Spinal cord (tissue), 10 donors: ENCODE measurements around the gene TRAF3IP3. TPM values are rescaled to one million over a fixed set of nuclear protein-coding genes. Genes with fewer than 3 reads are reported as not detected.

ENCODE experiments used
- DNase-seq, 6 donors: peaks; one replicate each; pipeline versions ENCODE4 v3.0.0 to v3.0.0-alpha.2; 2013 to 2015; ENCODE audit warnings: low spot score in 6 of 6, low read depth in 4 of 6
- H3K27ac ChIP-seq: one replicate; pipeline ENCODE4 v1.5.1; 2013; ENCODE audit warnings: low read depth, low read length, control low read depth
- H3K27me3 ChIP-seq: one replicate; pipeline ENCODE4 v1.6.1; 2013; ENCODE audit warnings: low read length; ENCODE audit not compliant: control insufficient read depth, insufficient read depth
- H3K36me3 ChIP-seq: one replicate; pipeline ENCODE4 v1.6.1; 2013; ENCODE audit warnings: low read length; ENCODE audit not compliant: control insufficient read depth, insufficient read depth
- H3K4me1 ChIP-seq: one replicate; pipeline ENCODE4 v1.6.1; 2013; ENCODE audit warnings: low read length; ENCODE audit not compliant: control insufficient read depth, insufficient read depth
- H3K4me3 ChIP-seq: one replicate; pipeline ENCODE4 v1.5.1; 2013; ENCODE audit warnings: low read depth, low read length, control low read depth
- H3K9me3 ChIP-seq: one replicate; pipeline ENCODE4 v1.6.1; 2013; ENCODE audit warnings: low read length; ENCODE audit not compliant: control insufficient read depth, insufficient read depth
- WGBS: methylation state at CpG from one replicate; pipeline ENCODE4 v1.1.5; 2013; ENCODE audit warnings: missing lambda C conversion rate; ENCODE audit not compliant: insufficient coverage; 5-methylcytosine and 5-hydroxymethylcytosine counted together
- polyA plus RNA-seq, 2 donors: library from polyadenylated mRNA; unstranded; fragments of 120-200 nt; gene quantifications; one replicate each; pipeline ENCODE4 v1.2.1, GENCODE V29; 2013; ENCODE audit not compliant: insufficient read length in 2 of 2
- total RNA-seq, 2 donors: library from RNA; depleted of rRNA in 1 of 2; stranded (reverse); fragments of 120-200 nt in 1 of 2; fragments of >200 nt in 1 of 2; gene quantifications; one replicate each; pipeline versions ENCODE4 v1.2.3 to v1.2.4, GENCODE V29; 2013 to 2014
- donor health status: healthy.

TRAF3IP3 gene
- total and polyA plus RNA-seq, 4 donors = 0.95 to 2.8 (median 1.5) TPM

GRCh38 chr1:209720826-209721225, 35.0 kb upstream of the TRAF3IP3 start:
- H3K27me3 ChIP-seq = no peaks in the 10 kb centered on the region
- H3K36me3 ChIP-seq = no peaks in the 10 kb centered on the region
- DNase-seq = no peak
- 80% methylated on average over 1 of the region's 2 CpGs for WGBS
- H3K4me3 ChIP-seq = no peak overlapping the region
- no peak overlapping the region for H3K27ac ChIP-seq
- H3K9me3 ChIP-seq = no peaks in the 10 kb centered on the region
- no peaks in the 10 kb centered on the region for H3K4me1 ChIP-seq

DNA sequence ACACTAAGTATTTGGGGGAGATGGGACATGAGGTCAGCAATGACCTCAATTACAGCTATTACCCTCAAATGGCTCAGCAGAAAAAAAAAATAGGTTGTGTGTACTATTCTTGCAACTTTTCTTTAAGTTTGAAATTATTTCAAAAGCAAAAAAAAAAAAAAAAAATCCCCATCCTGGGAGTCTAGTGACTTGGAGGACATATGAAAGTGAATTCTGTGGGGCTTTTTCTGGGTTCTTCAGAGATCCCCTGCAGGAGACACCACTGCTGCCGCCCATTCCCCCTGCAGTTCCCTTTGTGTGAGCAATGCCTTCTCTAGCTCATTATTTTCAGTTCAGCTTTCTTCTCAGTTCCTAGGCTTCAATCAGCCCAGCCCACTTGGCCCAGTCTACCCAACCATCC, 34.5 kb upstream of the TRAF3IP3 start:
- Histone ChIP-seq H3K27ac (no peak overlapping the region), H3K27me3 (no peaks in the 10 kb centered on the region), H3K9me3 (no peaks in the 10 kb centered on the region), H3K36me3 (no peaks in the 10 kb centered on the region), H3K4me3 (no peak overlapping the region), H3K4me1 (no peaks in the 10 kb centered on the region)
- no peak for DNase-seq
- 100% methylated on average over 1 of the region's 1 CpG for WGBS

- DNase-seq = no peak
- no peaks in the 10 kb centered on the region for H3K36me3 ChIP-seq
- H3K9me3 ChIP-seq = no peaks in the 10 kb centered on the region
- H3K27me3 ChIP-seq = no peaks in the 10 kb centered on the region
- no peaks in the 10 kb centered on the region for H3K4me1 ChIP-seq
- no CpG with 5 or more reads among the region's 3 CpGs for WGBS
- no peak overlapping the region for H3K27ac ChIP-seq
- H3K4me3 ChIP-seq = no peak overlapping the region
Observed at GRCh38 chr1:209723265-209723664, 32.6 kb upstream of the TRAF3IP3 start.

DNA sequence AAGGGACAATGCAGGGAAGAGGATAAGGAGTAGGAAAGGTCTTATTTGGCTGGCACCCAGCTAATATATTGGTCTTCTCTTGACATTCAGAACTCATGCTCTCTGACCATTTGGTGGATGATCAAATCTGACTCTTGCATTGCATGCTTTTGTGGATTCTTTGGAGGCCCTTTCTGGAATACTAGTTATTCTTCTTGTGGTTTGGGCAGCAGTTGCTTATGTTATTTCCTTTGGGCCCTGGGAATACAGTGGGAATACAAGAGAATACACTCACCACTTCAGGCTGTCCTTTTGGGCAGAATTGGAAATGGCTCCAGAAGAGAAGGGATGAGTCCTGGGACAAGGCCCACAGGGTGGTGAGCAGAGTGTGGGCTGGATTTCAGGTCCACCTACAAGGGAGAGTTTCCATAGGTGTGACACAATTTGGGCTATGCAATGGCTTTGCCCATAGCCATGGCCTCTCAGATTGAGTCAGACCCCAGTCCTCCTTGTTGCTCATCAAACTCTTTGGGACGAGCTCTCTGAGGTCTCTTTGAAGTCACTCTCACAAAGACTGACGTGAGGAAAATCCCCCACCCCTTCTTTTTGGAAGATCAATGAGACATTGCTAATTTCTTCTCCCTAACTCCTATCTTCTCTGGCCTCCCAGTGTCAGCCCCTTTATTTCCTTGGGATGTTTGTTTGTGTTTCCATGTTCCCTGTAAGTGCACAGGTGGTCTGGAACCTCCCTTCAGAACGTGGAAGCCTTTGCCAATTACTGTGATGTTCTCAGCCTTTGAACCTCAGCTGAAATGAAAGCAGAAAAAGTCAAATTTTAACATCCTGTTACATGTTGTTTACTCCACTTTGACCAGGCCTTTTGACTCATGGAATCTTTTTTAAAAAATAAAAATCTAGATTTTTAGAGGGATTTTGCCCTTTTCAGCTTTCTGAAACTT, 31.8 kb upstream of the TRAF3IP3 start:
- H3K27me3 ChIP-seq = no peaks in the 10 kb centered on the region
- 57% methylated on average over 2 of the region's 3 CpGs for WGBS
- no peak overlapping the region for H3K27ac ChIP-seq
- H3K9me3 ChIP-seq = no peaks in the 10 kb centered on the region
- H3K4me1 ChIP-seq = no peaks in the 10 kb centered on the region
- H3K36me3 ChIP-seq = no peaks in the 10 kb centered on the region
- H3K4me3 ChIP-seq = no peak overlapping the region
- DNase-seq = no peak

- Histone ChIP-seq H3K27ac (no peak overlapping the region), H3K4me3 (no peak overlapping the region), H3K4me1 (no peaks in the 10 kb centered on the region), H3K36me3 (no peaks in the 10 kb centered on the region), H3K27me3 (no peaks in the 10 kb centered on the region), H3K9me3 (no peaks in the 10 kb centered on the region)
- DNase-seq = no peak
- WGBS = 100% methylated on average over 1 of the region's 2 CpGs
Observed at GRCh38 chr1:209727286-209727685, 28.6 kb upstream of the TRAF3IP3 start.

DNA sequence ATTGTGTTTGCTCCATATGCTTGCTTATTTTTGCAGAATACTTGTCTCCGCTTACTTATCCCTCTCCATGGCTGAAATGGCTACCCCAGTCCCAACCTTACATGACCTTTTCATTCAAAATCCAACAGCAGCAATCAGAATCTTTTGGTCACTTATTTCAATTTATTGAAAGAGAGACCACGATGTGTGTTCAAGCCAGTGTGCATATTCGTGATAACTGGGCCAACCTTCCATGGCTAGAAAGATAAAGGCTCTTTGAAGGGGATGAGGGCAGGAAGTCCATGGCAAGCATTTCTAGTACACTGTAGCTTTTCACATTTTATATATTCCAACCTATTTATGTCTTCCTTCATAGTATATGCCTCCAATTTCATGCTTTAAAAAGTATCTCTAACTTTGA, 28.1 kb upstream of the TRAF3IP3 start:
- no peaks in the 10 kb centered on the region for H3K36me3 ChIP-seq

GRCh38 chr1:209728466-209728865, 27.4 kb upstream of the TRAF3IP3 start:
- H3K4me1 ChIP-seq = no peaks in the 10 kb centered on the region
- no peaks in the 10 kb centered on the region for H3K9me3 ChIP-seq
- no peak overlapping the region for H3K4me3 ChIP-seq
- no peaks in the 10 kb centered on the region for H3K27me3 ChIP-seq
- DNase-seq = peak in 1 of 6 donors; percentile 21
- no peaks in the 10 kb centered on the region for H3K36me3 ChIP-seq
- 63% methylated on average over 1 of the region's 1 CpG for WGBS
- no peak overlapping the region for H3K27ac ChIP-seq

More for the DNA sequence above, 28.1 kb upstream of the TRAF3IP3 start:
- Histone ChIP-seq H3K27ac (no peak overlapping the region), H3K4me1 (no peaks in the 10 kb centered on the region), H3K27me3 (no peaks in the 10 kb centered on the region), H3K9me3 (no peaks in the 10 kb centered on the region), H3K4me3 (no peak overlapping the region)
- DNase-seq = no peak
- 90% methylated on average over 2 of the region's 3 CpGs for WGBS

- DNase-seq = no peak
- no peaks in the 10 kb centered on the region for H3K4me1 ChIP-seq
- no peaks in the 10 kb centered on the region for H3K9me3 ChIP-seq
- no peak overlapping the region for H3K4me3 ChIP-seq
- no peaks in the 10 kb centered on the region for H3K27me3 ChIP-seq
- no peaks in the 10 kb centered on the region for H3K36me3 ChIP-seq
- no CpG with 5 or more reads among the region's 1 CpG for WGBS
- no peak overlapping the region for H3K27ac ChIP-seq
Observed at GRCh38 chr1:209729436-209729835, 26.4 kb upstream of the TRAF3IP3 start.

- Histone ChIP-seq H3K9me3 (no peaks in the 10 kb centered on the region), H3K27ac (no peak overlapping the region), H3K27me3 (no peaks in the 10 kb centered on the region), H3K4me3 (no peak overlapping the region), H3K4me1 (no peaks in the 10 kb centered on the region), H3K36me3 (no peaks in the 10 kb centered on the region)
- DNase-seq = no peak
- 80% methylated on average over 1 of the region's 1 CpG for WGBS
Observed at GRCh38 chr1:209732725-209733124, 23.1 kb upstream of the TRAF3IP3 start.
